H9 (cell line): Measurements from ENCODE around the gene SLC25A36. TPM values are rescaled to one million over a fixed set of nuclear protein-coding genes. Genes with fewer than 3 reads are reported as not detected.

Experiments used
- DNase-seq: peaks from one replicate; pipeline ENCODE4 v3.0.0-alpha.2; 2017
- H2AFZ ChIP-seq: one replicate; pipeline ENCODE4 v1.6.1; 2013; ENCODE audit warnings: mild to moderate bottlenecking, low read length, control low read depth, moderate library complexity
- H2AK5ac ChIP-seq: 2 replicates; pipeline ENCODE4 v1.6.1; 2013; ENCODE audit warnings: low read length, control low read depth, mixed read lengths; ENCODE audit not compliant: insufficient read length
- H2BK120ac ChIP-seq: one replicate; pipeline ENCODE4 v1.6.1; 2013; ENCODE audit warnings: low read depth, mild to moderate bottlenecking, low read length, control low read depth, inconsistent platforms; ENCODE audit not compliant: poor library complexity, severe bottlenecking
- H2BK12ac ChIP-seq: 2 replicates; pipeline ENCODE4 v1.6.1; 2013; ENCODE audit warnings: low read length, control low read depth, mixed read lengths, low read depth; ENCODE audit not compliant: insufficient read length
- H2BK15ac ChIP-seq: 2 replicates; pipeline ENCODE4 v1.6.1; 2013; ENCODE audit warnings: low read depth, low read length, control low read depth
- H2BK20ac ChIP-seq: one replicate; pipeline ENCODE4 v1.6.1; 2013; ENCODE audit warnings: low read depth, mild to moderate bottlenecking, low read length, control low read depth, inconsistent platforms; ENCODE audit not compliant: poor library complexity, severe bottlenecking
- H2BK5ac ChIP-seq: 2 replicates; pipeline ENCODE4 v1.6.1; 2013; ENCODE audit warnings: low read length, control low read depth, mixed read lengths; ENCODE audit not compliant: insufficient read length
- H3K14ac ChIP-seq: 2 replicates; pipeline ENCODE4 v1.6.1; 2013; ENCODE audit warnings: low read length, control low read depth; ENCODE audit not compliant: insufficient read depth
- H3K18ac ChIP-seq: 2 replicates; pipeline ENCODE4 v1.6.1; 2013; ENCODE audit warnings: low read depth, mild to moderate bottlenecking, mixed read lengths, low read length, control low read depth; ENCODE audit not compliant: insufficient read length
- H3K23ac ChIP-seq: 2 replicates; pipeline ENCODE4 v1.6.1; 2013; ENCODE audit warnings: low read length, control low read depth, mixed read lengths, low read depth; ENCODE audit not compliant: insufficient read length
- H3K23me2 ChIP-seq: 2 replicates; pipeline ENCODE4 v1.6.1; 2013; ENCODE audit warnings: low read depth, mild to moderate bottlenecking, mixed read lengths, low read length, control low read depth; ENCODE audit not compliant: insufficient read length, poor library complexity, severe bottlenecking
- H3K27ac ChIP-seq: 2 replicates; pipeline ENCODE4 v1.5.1; 2013; ENCODE audit warnings: low read length, control low read depth, mixed read lengths, low read depth; ENCODE audit not compliant: insufficient read length
- H3K27me3 ChIP-seq: 2 replicates; pipeline ENCODE4 v1.6.1; 2013; ENCODE audit warnings: low read length, control low read depth, inconsistent platforms; ENCODE audit not compliant: insufficient read depth
- H3K4ac ChIP-seq: 2 replicates; pipeline ENCODE4 v1.6.1; 2013; ENCODE audit warnings: low read depth, mild to moderate bottlenecking, control low read depth, inconsistent platforms, low read length, moderate library complexity
- H3K4me1 ChIP-seq: 2 replicates; pipeline ENCODE4 v1.6.1; 2013; ENCODE audit warnings: low read length, control low read depth, inconsistent platforms; ENCODE audit not compliant: insufficient read depth
- H3K4me2 ChIP-seq: 2 replicates; pipeline ENCODE4 v1.6.1; 2013; ENCODE audit warnings: low read length, control low read depth, mixed read lengths; ENCODE audit not compliant: insufficient read length, insufficient read depth
- H3K56ac ChIP-seq: 2 replicates; pipeline ENCODE4 v1.6.1; 2013; ENCODE audit warnings: low read depth, mild to moderate bottlenecking, mixed read lengths, low read length, control low read depth; ENCODE audit not compliant: insufficient read length
- H3K79me1 ChIP-seq: 2 replicates; pipeline ENCODE4 v1.6.1; 2013; ENCODE audit warnings: low read depth, mild to moderate bottlenecking, moderate library complexity, low read length, control low read depth, inconsistent platforms; ENCODE audit not compliant: insufficient read depth, poor library complexity, severe bottlenecking
- H3K79me2 ChIP-seq: 2 replicates; pipeline ENCODE4 v1.6.1; 2013; ENCODE audit warnings: low read length, control low read depth, inconsistent platforms; ENCODE audit not compliant: insufficient read depth
- H3K9ac ChIP-seq: 2 replicates; pipeline ENCODE4 v1.6.1; 2013; ENCODE audit warnings: low read length, control low read depth, mixed read lengths; ENCODE audit not compliant: insufficient read length; ENCODE audit errors: extremely low read depth
- H3K9me3 ChIP-seq: one replicate; pipeline ENCODE4 v1.6.1; 2013; ENCODE audit warnings: low read depth, low read length, inconsistent platforms; ENCODE audit not compliant: control insufficient read depth
- H3T11ph ChIP-seq: one replicate; pipeline ENCODE4 v1.6.1; 2013; ENCODE audit warnings: mild to moderate bottlenecking, low read length, control low read depth, inconsistent platforms
- H4K20me1 ChIP-seq: one replicate; pipeline ENCODE4 v1.6.1; 2013; ENCODE audit not compliant: control insufficient read depth, insufficient read length, insufficient read depth
- H4K5ac ChIP-seq: 2 replicates; pipeline ENCODE4 v1.6.1; 2013; ENCODE audit warnings: low read depth, mild to moderate bottlenecking, mixed read lengths, low read length, control low read depth; ENCODE audit not compliant: insufficient read length
- H4K8ac ChIP-seq: replicated peaks from 2 replicates; pipeline ENCODE4 v1.6.1; 2013; ENCODE audit warnings: low read length, control low read depth, mixed read lengths, low read depth; ENCODE audit not compliant: insufficient read length
- H4K91ac ChIP-seq: 2 replicates; pipeline ENCODE4 v1.6.1; 2013; ENCODE audit warnings: low read depth, mild to moderate bottlenecking, moderate library complexity, mixed read lengths, low read length, control low read depth; ENCODE audit not compliant: insufficient read length
- H3K27ac Mint-ChIP-seq, 3 experiments: 2 replicates in 2 of 3; 3 replicates in 1 of 3; pipeline ENCODE4 v1.8.0; 2020 to 2021; ENCODE audit warnings: mixed read lengths in 3 of 3, mild to moderate bottlenecking in 1 of 3, moderate library complexity in 1 of 3
- H3K27me3 Mint-ChIP-seq: 2 replicates; pipeline ENCODE4 v1.8.0; 2021; ENCODE audit warnings: low read depth, mild to moderate bottlenecking, moderate library complexity, mixed read lengths
- H3K36me3 Mint-ChIP-seq, 3 experiments: 2 replicates in 2 of 3; 3 replicates in 1 of 3; pipeline ENCODE4 v1.8.0; 2020 to 2021; ENCODE audit warnings: low read depth in 3 of 3, mixed read lengths in 3 of 3; ENCODE audit not compliant: insufficient read depth in 1 of 3
- H3K4me1 Mint-ChIP-seq, 2 experiments: 2 replicates each; pipeline ENCODE4 v1.8.0; 2020; ENCODE audit warnings: mixed read lengths in 2 of 2
- H3K4me3 Mint-ChIP-seq, 2 experiments: 2 replicates in 1 of 2; 3 replicates in 1 of 2; pipeline ENCODE4 v1.8.0; 2020 to 2021; ENCODE audit warnings: mild to moderate bottlenecking in 2 of 2, mixed read lengths in 2 of 2, moderate library complexity in 1 of 2
- H3K9me3 Mint-ChIP-seq, 2 experiments: 2 replicates in 1 of 2; 3 replicates in 1 of 2; pipeline ENCODE4 v1.8.0; 2020; ENCODE audit warnings: mild to moderate bottlenecking in 2 of 2, mixed read lengths in 2 of 2, moderate library complexity in 1 of 2
- CTCF ChIP-seq: fragments of 200-600 bp; sonication (generic); conservative IDR thresholded peaks from 3 replicates; pipeline ENCODE4 v1.8.0; 2021; ENCODE audit warnings: antibody characterized with exemption, mild to moderate bottlenecking
- WGBS: extraction: QIAGEN DNeasy Blood & Tissue Kit; methylation state at CpG from one replicate; pipeline ENCODE4 v1.1.7; 2013; ENCODE audit warnings: missing lambda C conversion rate, low lambda C conversion rate, mixed read lengths; ENCODE audit not compliant: insufficient read length; ENCODE audit errors: extremely low coverage; 5-methylcytosine and 5-hydroxymethylcytosine counted together
- total RNA-seq: library from RNA; stranded (reverse); gene quantifications from 2 replicates; pipeline ENCODE4 v1.2.1, GENCODE V29; 2021

Gene SLC25A36
- total RNA-seq, 1 experiment from 2014 or later, result 70.0 TPM

- Histone ChIP-seq H3K27me3 (no peaks in the 10 kb centered on the region), H2BK12ac (no peak overlapping the region), H3K79me1 (no peaks in the 10 kb centered on the region), H3K4ac (no peak overlapping the region), H3K23me2 (no peaks in the 10 kb centered on the region), H3K56ac (no peak overlapping the region), H3K9ac (no peak overlapping the region), H3K79me2 (no peaks in the 10 kb centered on the region), H2BK120ac (no peak overlapping the region), H3K27ac (no peak overlapping the region), H4K91ac (no peak overlapping the region), H4K5ac (no peak overlapping the region), H3K18ac (no peak overlapping the region), H2BK5ac (no peak overlapping the region), H3K14ac (no peak overlapping the region), H3T11ph (no peak overlapping the region), H4K20me1 (no peaks in the 10 kb centered on the region), H3K9me3 (no peaks in the 10 kb centered on the region), H3K4me2 (no peak overlapping the region), H2AFZ (no peak overlapping the region), H2BK15ac (no peak overlapping the region), H3K4me1 (no peaks in the 10 kb centered on the region), H3K23ac (no peak overlapping the region), H4K8ac (no peak overlapping the region), H2BK20ac (no peak overlapping the region), H2AK5ac (no peak overlapping the region)
- no peak for TF ChIP-seq CTCF
- no peak for DNase-seq
- no peak overlapping the region for H3K4me3 Mint-ChIP-seq
- H3K27me3 Mint-ChIP-seq, result peaks cover 5% of the 10 kb centered on the region
- WGBS, result no CpG with 5 or more reads among the region's 6 CpGs
- H3K36me3 Mint-ChIP-seq, result no peaks in the 10 kb centered on the region
- peaks cover 0 to 4% of the 10 kb centered on the region in 2 experiments; a peak in 2 of 4 replicates for H3K4me1 Mint-ChIP-seq
- H3K27ac Mint-ChIP-seq, result no peak overlapping the region
- H3K9me3 Mint-ChIP-seq, result no peaks in the 10 kb centered on the region
Measured at GRCh38 chr3:140924097-140924873, 17.4 kb upstream of the SLC25A36 start.
